ENCODE data around the gene FAM83E. TPM values are rescaled to one million over a fixed set of nuclear protein-coding genes. Genes with fewer than 3 reads are reported as not detected.

The FAM83E gene
- total and polyA plus RNA-seq, 2 of the 8 experiments (the other 6 are each of a cell fraction or from before 2014, with no cell fraction given) = 1.8 to 5.3 TPM

GRCh38 chr19:48606463-48607358 lies 8.2 kb downstream of the FAM83E start, which contains the start of gene SPACA4:
TSS of gene SPACA4 (plus strand) at chr19:48606742. CDS start at chr19:48606979, 237 bp downstream.
- Histone ChIP-seq H3K27ac (ENCODE audit: low read depth, low read length) (no peak within 1 kb of the TSS), H3K18ac (ENCODE audit: extremely low read depth, low read length) (no peak within 1 kb of the TSS), H3K56ac (replicated peaks; ENCODE audit: insufficient read length, low read depth, low read length) (no peak within 1 kb of the TSS), H4K8ac (ENCODE audit: extremely low read depth, insufficient read depth, low read length) (no peak within 1 kb of the TSS), H2BK20ac (ENCODE audit: low read length) (no peak within 1 kb of the TSS), H2AK5ac (ENCODE audit: low read depth, low read length) (no peak within 1 kb of the TSS), H2BK120ac (replicated peaks; ENCODE audit: low read depth, low read length) (no peak within 1 kb of the TSS), H2BK5ac (ENCODE audit: low read depth, low read length) (no peak within 1 kb of the TSS; the same call in 1 of the 2 replicates), H4K20me1 (replicated peaks in 1 of 2; ENCODE audit: control insufficient read depth in 1 of 2, insufficient read depth in 2 of 2, low read length in 2 of 2) (peaks cover 0 to 2% of the 10 kb centered on the region in 2 experiments), H4K5ac (ENCODE audit: insufficient read length, low read depth, low read length) (no peak within 1 kb of the TSS), H3K4me1 (replicated peaks in 1 of 4; ENCODE audit: control insufficient read depth in 3 of 4, insufficient read depth in 4 of 4, low read length in 3 of 4) (peaks cover 0 to 2% (median 0%) of the 10 kb centered on the region in 4 experiments; a peak in 1 of 7 replicates), H2AFZ (ENCODE audit: low read length) (no peak within 1 kb of the TSS), H3K23me2 (ENCODE audit: low read depth, low read length) (no peaks in the 10 kb centered on the region), H2BK12ac (ENCODE audit: low read depth, low read length) (no peak within 1 kb of the TSS), H3K14ac (ENCODE audit: insufficient read length) (no peak within 1 kb of the TSS), H3K79me2 (ENCODE audit: control insufficient read depth in 1 of 2, insufficient read depth in 2 of 2, low read length in 2 of 2) (no peaks in the 10 kb centered on the region), H3K9me3 (ENCODE audit: insufficient read depth in 2 of 2, low read depth in 1 of 2, low read length in 1 of 2) (no peaks in the 10 kb centered on the region), H2BK15ac (ENCODE audit: low read length) (no peak within 1 kb of the TSS), H3K79me1 (ENCODE audit: low read depth, low read length) (no peaks in the 10 kb centered on the region), H3K4me2 (ENCODE audit: insufficient read depth in 1 of 2, low read depth in 2 of 2, low read length in 2 of 2) (no peak within 1 kb of the TSS), H3K4me3 (ENCODE audit: extremely low read depth in 1 of 4, insufficient read depth in 2 of 4, low read depth in 3 of 4, low read length in 4 of 4) (no peak within 1 kb of the TSS), H3K23ac (ENCODE audit: insufficient read length) (no peak within 1 kb of the TSS), H4K91ac (replicated peaks; ENCODE audit: insufficient read length, low read length) (no peak within 1 kb of the TSS), H3K36me3 (ENCODE audit: control insufficient read depth in 2 of 4, insufficient read depth in 4 of 4, low read length in 3 of 4) (no peaks in the 10 kb centered on the region), H3K9ac (replicated peaks in 1 of 4; ENCODE audit: extremely low read depth in 1 of 4, low read depth in 3 of 4, low read length in 3 of 4) (no peak within 1 kb of the TSS), H3K27me3 (replicated peaks in 1 of 4; ENCODE audit: control insufficient read depth in 3 of 4, extremely low read depth in 1 of 4, insufficient read depth in 3 of 4, low read length in 3 of 4) (no peaks in the 10 kb centered on the region), H3K4ac (replicated peaks; ENCODE audit: insufficient read length, low read depth, low read length) (no peak within 1 kb of the TSS)
- CTCF ChIA-PET (ENCODE audit: partially characterized antibody) = interaction anchor here (1.5 to 7.0 kb wide), 4 partner anchors 9 to 98 kb away, joined by 3 to 143 read pairs (median 5); partner anchors contain the start of gene FAM83E
- 92% methylated on average over 39 of the region's 39 CpGs; no CpG with 5 or more reads in 1 of the 2 experiments for WGBS, 2 experiments (ENCODE audit: extremely low coverage in 1 of 2, insufficient coverage in 1 of 2, insufficient read length in 1 of 2, insufficient replicate concordance in 2 of 2, low coverage in 1 of 2, low lambda C conversion rate in 2 of 2, missing lambda C conversion rate in 1 of 2)
- FAIRE-seq (no peak), DNase-seq (ENCODE audit: low read depth in 1 of 2, low spot score in 2 of 2) (no peak)
- POLR2A ChIA-PET (ENCODE audit: partially characterized antibody) = interaction anchor here (0.8 to 27.0 kb wide), 5 partner anchors 12 to 107 kb away, joined by 3 to 788 read pairs (median 4); partner anchors contain the start of genes DBP, FAM83E, RPL18 and SPHK2
- TF ChIP-seq EGR1 (IDR thresholded peaks at IDR 0.05; ENCODE audit: borderline replicate concordance, low read depth, low read length) (no peak), CTCF (IDR thresholded peaks at IDR 0.05; ENCODE audit: control extremely low read depth in 1 of 3, insufficient read depth in 1 of 3, low read depth in 1 of 3, low read length in 3 of 3) (no peak), ATF3 (IDR thresholded peaks at IDR 0.05; ENCODE audit: insufficient read depth, low read depth, low read length) (no peak), YY1 (IDR thresholded peaks at IDR 0.05; ENCODE audit: low read depth, low read length) (no peak), JUN (IDR thresholded peaks at IDR 0.05; ENCODE audit: low read depth, low read length) (no peak), SUZ12 (IDR thresholded peaks at IDR 0.05; ENCODE audit: low read length) (no peak)
- TF ChIP-seq, protein P1, sequence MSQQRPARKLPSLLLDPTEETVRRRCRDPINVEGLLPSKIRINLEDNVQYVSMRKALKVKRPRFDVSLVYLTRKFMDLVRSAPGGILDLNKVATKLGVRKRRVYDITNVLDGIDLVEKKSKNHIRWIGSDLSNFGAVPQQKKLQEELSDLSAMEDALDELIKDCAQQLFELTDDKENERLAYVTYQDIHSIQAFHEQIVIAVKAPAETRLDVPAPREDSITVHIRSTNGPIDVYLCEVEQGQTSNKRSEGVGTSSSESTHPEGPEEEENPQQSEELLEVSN (IDR thresholded peaks at IDR 0.05) = no peak
